Measurements from ENCODE around the gene TUBA4A.
"Not testable (repeated sequence)": the region's sequence is repeated elsewhere in the genome, so short reads cannot be mapped to it uniquely, and the experiment has no call there.

Gene TUBA4A

DNA sequence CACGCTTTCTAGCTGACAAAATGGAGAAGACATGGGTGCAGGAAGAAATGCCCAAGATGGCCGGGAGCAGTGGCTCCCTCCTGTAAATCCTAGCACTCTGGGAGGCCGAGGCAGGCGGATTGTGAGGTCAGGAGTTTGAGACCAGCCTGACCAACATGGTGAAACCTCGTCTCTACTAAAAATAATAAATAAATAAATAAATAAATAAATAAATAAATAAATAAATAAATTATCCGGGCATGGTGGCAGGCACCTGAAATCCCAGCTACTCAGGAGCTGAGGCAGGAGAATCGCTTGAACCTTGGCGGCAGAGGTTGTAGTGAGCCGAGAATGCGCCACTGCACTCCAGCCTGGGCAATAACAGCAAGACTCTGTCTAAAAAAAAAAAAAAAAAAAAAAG is 5.2 kb upstream of the TUBA4A start:
- H3K9me3 Mint-ChIP-seq, ATAC-seq, H3K27me3 Mint-ChIP-seq, H3K27ac Mint-ChIP-seq, H3K4me3 Mint-ChIP-seq, DNase-seq: not testable (repeated sequence)
- peaks cover 37% of the 10 kb centered on the region for H3K4me1 Mint-ChIP-seq

DNA sequence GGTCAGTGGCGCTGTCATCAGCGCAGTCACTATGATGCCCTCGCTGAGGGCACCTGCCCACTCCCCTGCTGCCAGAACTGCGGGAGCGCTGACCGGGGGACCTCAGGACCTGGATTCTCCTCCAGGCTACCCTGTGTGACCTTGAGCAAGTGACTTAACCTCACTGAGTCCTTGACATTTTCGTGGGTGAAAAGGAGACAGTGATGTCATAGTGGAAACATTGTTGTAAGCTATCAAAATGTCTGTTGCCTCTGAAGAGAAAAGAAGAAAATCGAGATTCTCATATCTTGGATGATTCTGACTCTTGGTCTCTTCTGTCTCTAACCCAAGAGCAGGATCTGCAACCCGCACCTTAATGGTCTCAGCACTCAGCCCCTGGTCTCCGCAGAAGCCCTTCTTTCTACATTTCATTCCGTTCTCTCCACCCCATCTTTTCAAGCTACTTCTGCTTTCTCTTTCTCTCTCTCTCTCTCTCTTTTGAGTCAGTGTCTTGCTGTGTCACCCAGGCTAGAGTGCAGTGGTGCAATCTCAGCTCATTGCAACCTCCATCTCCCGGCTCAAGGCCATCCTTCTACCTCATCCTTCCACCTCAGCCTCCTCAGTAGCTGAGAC is 978 bp upstream of the TUBA4A start:
- Mint-ChIP-seq H3K4me3 (peak overlapping the region; percentile 71 to 84), H3K4me1 (peaks cover 52% of the 10 kb centered on the region), H3K27ac (peak overlapping the region; percentile 93 to 95), H3K9me3 (no peaks in the 10 kb centered on the region), H3K27me3 (no peaks in the 10 kb centered on the region)
- ATAC-seq = peak; percentile 56
- DNase-seq = peak in 1 of 2 donors; percentile 57

DNA sequence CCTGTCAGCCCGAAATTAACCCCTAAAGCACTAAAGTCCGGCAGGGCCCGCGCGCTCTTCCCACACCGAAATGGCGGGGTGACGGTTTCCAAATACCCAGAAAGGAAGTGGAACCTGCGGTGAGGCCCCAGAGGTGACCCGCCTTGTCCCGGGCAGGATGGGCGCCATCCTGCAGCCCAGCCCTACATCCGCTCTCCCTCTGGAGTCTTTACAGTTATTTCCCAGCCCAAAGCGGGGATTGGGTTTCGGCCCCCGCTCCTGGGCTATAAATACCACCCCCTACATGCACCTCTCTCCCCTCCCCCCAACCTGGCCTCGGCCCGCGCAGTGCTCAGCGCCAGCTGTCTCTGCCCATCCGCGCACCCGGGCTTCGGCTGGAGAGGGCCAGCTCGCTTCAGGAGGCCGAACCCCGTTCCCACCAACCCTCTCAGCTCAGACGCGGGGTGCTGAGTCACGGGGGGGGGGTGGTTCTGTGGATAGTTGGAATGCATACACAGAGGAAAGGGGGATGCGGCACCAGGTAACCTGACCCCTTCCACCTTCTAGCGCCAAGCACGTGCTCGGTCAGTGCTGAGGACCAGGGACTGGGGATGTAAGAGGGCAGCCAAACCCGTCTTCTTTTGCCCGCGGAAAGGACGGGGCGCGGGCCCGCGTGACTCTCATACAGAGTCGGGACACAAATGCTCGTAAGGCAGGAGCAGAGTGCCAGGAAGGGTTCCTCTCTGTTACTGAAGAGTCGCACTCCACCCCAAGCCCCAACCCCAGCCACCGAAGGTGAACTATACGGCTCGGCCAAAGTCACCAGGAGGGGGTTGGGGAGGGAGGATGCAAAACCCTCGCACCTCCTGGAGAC is 592 bp downstream of the TUBA4A start, which contains the start of gene TUBA4B:
TSS of gene TUBA4B (plus strand) at position 344 of the 853 bp plus-strand sequence. CDS start at position 509, 165 bp downstream.
- Mint-ChIP-seq H3K4me3 (peak within 1 kb of the TSS; percentile 71 to 84), H3K27me3 (no peaks in the 10 kb centered on the region), H3K4me1 (peaks cover 67% of the 10 kb centered on the region), H3K27ac (peak within 1 kb of the TSS; percentile 95 to 97), H3K9me3 (no peaks in the 10 kb centered on the region)
- peak; percentile 41 to 65 for DNase-seq
- peak; percentile 50 for ATAC-seq

DNA sequence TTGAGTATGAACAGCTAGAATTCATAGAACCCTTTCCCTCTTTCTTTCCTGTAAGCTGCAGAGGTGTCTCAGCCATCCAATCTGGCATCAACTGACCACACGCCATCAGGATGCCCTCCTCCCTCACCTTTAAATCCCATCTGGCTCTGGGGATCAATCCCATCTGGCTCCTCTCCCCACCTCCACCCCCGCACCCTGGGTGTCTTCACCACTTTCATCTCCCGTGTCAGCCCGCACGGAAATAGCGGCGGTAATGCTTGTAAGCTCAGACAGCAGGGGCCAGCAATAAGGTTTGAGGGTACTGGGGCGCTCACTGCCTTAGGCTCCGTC is 1.2 kb downstream of the TUBA4A start:
- no peaks in the 10 kb centered on the region for H3K27me3 Mint-ChIP-seq
- H3K9me3 Mint-ChIP-seq = no peaks in the 10 kb centered on the region
- peak overlapping the region; percentile 71 to 84 for H3K4me3 Mint-ChIP-seq
- peaks cover 73% of the 10 kb centered on the region for H3K4me1 Mint-ChIP-seq
- peak; percentile 0 for ATAC-seq
- peak overlapping the region; percentile 95 to 97 for H3K27ac Mint-ChIP-seq
- DNase-seq = no peak

DNA sequence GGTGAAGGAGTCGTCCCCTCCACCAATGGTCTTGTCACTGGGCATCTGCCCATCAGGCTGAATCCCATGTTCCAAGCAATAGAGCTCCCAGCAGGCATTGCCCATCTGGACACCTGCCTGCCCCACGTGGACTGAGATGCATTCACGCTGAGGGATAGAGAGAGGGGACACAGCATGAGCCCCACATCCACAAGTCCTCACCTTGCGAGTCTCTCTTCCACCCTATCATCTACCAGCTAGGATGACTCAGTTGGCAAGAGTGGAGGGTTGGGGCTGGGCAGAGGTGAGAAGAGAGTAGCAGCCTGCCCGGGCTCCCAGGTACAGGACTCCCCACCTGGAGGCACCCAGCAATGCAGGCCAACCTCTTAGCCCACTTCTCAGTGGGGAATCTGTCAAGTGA is 1.6 kb downstream of the TUBA4A start:
- Mint-ChIP-seq H3K4me1 (peaks cover 78% of the 10 kb centered on the region), H3K27me3 (no peaks in the 10 kb centered on the region), H3K9me3 (no peaks in the 10 kb centered on the region), H3K4me3 (peak overlapping the region; percentile 71 to 84), H3K27ac (peak overlapping the region in 1 of 2 donors; percentile 8)
- DNase-seq (peak; percentile 27 to 52), ATAC-seq (peak; percentile 3)

DNA sequence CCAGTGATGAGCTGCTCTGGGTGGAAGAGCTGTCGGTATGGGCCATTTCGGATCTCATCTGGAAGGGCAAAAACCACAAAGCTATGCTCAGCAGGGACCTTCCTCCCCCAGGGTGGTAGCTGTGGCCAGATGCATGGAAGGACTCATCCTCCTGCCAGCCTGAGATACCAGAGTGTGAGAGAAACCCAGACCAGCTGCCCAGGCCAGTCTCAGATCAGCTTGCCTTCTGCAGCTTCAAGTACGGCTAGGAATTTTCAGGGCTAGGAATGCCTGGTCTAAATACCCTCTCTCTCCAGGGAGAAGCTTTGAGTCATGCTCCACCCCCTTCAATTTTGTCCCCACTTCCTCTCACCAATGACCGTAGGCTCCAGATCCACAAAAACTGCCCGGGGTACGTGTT is 2.1 kb downstream of the TUBA4A start:
- DNase-seq (no peak), ATAC-seq (no peak)
- Mint-ChIP-seq H3K27me3 (no peaks in the 10 kb centered on the region), H3K4me1 (peaks cover 82% of the 10 kb centered on the region), H3K27ac (peak overlapping the region in 1 of 2 donors; percentile 8), H3K4me3 (peak overlapping the region; percentile 71 to 84), H3K9me3 (no peaks in the 10 kb centered on the region)

DNA sequence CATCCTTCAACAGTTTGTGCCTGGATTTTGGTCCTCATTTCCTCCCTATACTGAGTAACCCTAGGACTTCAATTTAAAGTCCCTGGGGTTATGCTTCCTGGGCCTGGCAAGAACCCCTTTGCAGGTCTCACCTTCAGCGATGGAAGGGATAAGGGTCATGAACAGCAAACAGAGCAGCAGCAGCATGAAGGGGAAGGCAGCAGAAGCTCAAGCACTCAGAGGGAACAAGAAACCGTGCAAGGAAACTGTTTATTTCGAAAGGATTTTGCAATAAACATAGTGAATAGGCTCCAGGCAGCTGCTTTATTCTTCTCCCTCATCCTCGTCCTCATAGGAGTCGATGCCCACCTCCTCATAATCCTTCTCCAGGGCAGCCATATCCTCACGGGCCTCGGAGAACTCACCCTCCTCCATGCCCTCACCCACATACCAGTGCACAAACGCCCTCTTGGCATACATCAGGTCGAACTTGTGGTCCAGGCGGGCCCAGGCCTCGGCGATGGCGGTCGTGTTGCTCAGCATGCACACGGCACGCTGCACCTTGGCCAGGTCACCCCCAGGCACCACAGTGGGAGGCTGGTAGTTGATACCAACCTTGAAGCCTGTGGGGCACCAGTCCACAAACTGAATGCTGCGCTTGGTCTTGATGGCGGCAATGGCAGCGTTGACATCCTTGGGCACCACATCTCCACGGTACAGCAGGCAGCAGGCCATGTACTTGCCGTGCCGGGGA is 3.5 kb downstream of the TUBA4A start:
- H3K27me3 Mint-ChIP-seq = no peaks in the 10 kb centered on the region
- ATAC-seq (no peak), DNase-seq (no peak)
- H3K4me1 Mint-ChIP-seq = peaks cover 78% of the 10 kb centered on the region
- no peak overlapping the region for H3K27ac Mint-ChIP-seq
- peak overlapping the region; percentile 76 to 82 for H3K4me3 Mint-ChIP-seq
- no peaks in the 10 kb centered on the region for H3K9me3 Mint-ChIP-seq

DNA sequence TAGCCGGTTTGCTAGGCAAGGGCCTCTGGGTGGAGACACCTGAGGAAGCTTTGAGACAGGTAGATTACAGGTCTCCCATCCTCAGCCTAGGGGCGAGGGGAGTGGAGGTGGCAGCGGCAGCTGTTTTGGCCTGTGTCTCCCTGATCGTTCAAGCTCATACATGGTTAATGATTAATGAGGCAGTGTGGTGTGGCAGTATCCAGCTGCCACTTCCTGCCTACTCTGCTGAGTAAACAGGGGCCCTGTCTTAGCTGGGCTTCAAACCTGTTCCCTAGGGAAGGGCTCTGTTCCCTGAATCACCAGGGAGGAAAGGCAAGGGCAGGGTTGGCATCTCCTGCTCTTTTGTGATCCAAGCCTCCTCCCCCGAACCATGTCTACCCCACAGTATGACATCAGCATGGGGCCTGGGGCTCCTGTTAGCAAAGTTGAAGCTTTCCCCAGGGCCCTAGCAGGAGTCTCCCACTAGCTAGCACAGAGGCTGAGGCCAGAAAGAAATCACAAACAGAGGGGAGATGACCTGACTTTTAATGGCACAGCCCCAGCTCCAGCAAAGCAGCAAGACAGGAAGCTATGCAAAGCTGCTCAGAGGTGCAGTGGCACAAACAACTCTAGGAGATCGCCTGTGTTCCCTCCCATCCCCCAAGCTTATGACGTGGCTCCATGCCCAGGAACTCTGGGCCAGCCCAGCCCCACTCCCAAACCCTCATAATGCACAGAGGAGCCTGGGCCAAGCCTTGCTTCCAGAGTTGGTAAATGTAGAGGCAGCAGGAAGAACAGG is 4.3 kb downstream of the TUBA4A start:
- Mint-ChIP-seq H3K4me3 (peak overlapping the region; percentile 76 to 82), H3K27ac (peak overlapping the region; percentile 69 to 84), H3K9me3 (no peaks in the 10 kb centered on the region), H3K27me3 (no peaks in the 10 kb centered on the region), H3K4me1 (peaks cover 77% of the 10 kb centered on the region)
- DNase-seq = peak; percentile 27 to 41
- ATAC-seq = no peak

DNA sequence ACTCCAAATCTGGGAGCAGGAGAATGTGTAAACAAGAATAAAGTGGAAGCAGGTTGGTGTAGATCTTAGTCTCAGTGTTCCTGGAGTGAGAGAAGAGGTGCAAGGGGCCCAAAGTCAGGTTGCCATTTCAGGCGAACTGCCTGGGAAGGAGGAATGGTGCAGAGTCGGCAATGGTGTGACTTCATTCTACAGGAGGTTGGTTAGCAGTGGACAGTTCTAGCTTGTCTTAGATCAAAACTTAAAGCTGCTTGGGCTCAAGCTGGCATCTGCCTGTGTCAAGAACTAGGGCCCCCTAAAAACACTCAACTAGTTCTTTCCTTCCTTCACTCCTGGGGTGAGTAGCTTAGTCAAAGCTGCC is 4.9 kb downstream of the TUBA4A start:
- DNase-seq (no peak), ATAC-seq (no peak)
- H3K27ac Mint-ChIP-seq = peak overlapping the region; percentile 0 to 84
- peak overlapping the region; percentile 76 to 82 for H3K4me3 Mint-ChIP-seq
- H3K27me3 Mint-ChIP-seq = no peaks in the 10 kb centered on the region
- no peaks in the 10 kb centered on the region for H3K9me3 Mint-ChIP-seq
- H3K4me1 Mint-ChIP-seq = peaks cover 78% of the 10 kb centered on the region

DNA sequence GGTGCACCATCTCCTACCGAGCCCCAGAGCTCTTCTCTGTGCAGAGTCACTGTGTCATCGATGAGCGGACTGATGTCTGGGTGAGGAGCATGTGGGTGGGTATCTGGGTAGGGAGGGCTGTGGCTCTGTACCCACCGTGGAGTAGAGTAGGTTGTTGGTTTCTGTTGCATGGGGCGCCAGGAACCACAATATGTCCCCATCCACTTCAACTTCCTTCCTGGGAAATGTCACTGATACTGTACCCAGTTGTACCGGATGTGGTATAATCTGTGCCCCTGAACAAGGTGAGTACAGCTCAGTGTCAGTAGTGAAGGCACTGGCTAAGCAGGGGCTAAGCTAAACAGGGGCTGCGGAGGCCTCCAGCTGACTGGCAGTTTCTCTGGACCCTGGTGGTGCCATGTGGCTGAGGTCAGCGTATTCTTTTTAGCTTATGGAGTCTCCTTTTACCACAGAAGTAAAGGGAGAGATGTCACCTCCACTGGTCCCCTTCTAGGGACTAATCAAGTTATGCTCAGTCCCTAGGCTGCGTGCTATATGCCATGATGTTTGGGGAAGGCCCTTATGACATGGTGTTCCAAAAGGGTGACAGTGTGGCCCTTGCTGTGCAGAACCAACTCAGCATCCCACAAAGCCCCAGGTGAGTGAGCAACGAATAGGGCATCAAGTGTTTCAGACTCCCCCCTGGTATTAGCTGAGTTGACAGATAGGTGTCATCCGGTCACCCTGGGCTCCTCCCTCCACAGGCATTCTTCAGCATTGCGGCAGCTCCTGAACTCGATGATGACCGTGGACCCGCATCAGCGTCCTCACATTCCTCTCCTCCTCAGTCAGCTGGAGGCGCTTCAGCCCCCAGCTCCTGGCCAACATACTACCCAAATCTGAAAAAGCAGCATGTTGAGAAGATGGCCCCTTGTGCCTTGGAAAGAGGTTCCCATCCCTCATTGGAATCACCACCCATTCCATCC is 5.8 kb downstream of the TUBA4A start:
- ATAC-seq = peak; percentile 83
- Mint-ChIP-seq H3K4me3 (peak overlapping the region; percentile 68 to 79), H3K9me3 (no peaks in the 10 kb centered on the region), H3K27ac (peak overlapping the region; percentile 25 to 59), H3K27me3 (no peaks in the 10 kb centered on the region), H3K4me1 (peaks cover 86% of the 10 kb centered on the region)
- DNase-seq = peak; percentile 50 to 81

DNA sequence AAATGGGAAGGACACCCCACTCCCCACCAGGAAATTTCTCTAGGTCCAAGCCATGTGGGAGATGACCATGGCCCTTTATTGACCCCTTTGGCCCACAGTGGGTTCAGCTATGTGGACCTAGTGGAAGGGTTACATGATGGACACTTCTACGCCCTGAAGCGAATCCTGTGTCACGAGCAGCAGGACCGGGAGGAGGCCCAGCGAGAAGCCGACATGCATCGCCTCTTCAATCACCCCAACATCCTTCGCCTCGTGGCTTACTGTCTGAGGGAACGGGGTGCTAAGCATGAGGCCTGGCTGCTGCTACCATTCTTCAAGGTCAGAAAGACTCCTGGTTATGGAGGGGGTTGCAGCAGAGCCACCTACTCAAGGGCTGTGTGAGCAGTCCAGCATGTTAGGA is 7.2 kb downstream of the TUBA4A start:
- H3K27ac Mint-ChIP-seq = peak overlapping the region; percentile 35 to 98
- ATAC-seq = no peak
- DNase-seq = no peak
- H3K9me3 Mint-ChIP-seq = no peaks in the 10 kb centered on the region
- H3K4me3 Mint-ChIP-seq = peak overlapping the region; percentile 68 to 79
- peaks cover 79% of the 10 kb centered on the region for H3K4me1 Mint-ChIP-seq
- no peaks in the 10 kb centered on the region for H3K27me3 Mint-ChIP-seq

DNA sequence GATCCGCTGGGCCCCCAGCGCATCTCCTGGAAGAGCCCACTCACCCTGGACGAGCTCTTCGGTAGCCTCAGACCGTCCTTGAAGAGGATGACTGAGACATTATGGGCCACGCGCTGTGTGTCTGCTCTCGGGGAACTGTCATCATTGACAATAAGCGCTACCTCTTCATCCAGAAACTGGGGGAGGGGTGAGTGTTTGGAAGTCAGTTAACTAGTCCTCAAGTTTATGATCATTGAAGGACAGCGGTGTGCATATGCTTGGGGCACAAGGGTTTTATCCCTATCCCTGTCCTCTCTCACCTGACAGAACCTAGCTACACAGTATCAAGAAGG is 7.9 kb downstream of the TUBA4A start:
- ATAC-seq = no peak
- no peaks in the 10 kb centered on the region for H3K9me3 Mint-ChIP-seq
- DNase-seq = no peak
- H3K27me3 Mint-ChIP-seq = no peaks in the 10 kb centered on the region
- peaks cover 72% of the 10 kb centered on the region for H3K4me1 Mint-ChIP-seq
- peak overlapping the region; percentile 96 to 98 for H3K4me3 Mint-ChIP-seq
- peak overlapping the region; percentile 97 to 98 for H3K27ac Mint-ChIP-seq

DNA sequence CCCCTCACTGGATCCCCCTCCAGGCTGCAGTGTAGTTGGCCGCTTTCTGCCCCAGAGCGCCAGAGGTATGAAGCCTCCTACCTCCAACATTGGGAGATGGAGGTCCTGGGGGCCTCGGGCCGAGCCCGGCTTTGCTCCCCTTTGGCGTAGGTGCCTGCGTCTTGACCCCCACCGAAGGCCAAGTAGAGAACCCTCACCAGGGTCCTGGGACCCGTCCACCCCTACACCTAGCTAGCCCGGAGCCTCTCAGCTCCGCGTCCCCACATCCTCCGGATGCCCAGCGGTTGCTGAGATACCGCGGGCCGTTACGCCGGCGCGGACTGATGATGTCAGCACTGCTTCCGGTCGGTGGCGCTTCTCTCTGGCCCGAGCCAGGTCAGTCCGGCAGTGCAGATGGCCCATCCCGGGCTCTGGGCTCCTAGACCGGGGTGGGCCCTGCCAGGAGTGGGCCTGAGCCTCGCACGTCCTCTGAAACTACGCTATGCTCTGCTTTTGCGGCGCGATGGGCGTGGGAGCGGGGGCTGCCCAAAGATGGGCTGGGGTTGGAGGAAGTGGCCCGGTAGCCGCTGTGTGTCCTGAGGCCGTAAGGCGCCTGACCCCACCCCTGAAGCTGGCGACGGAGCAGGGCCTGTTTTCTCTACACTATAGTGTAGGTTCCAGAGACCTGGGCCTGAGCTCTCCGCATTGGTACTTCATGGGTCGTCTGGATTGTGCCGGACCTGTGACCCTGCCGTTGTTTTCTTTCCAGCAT is 8.4 kb downstream of the TUBA4A start, which contains the start of the genes GLB1L and STK16:
TSS of gene GLB1L (minus strand) at position 297 of the 751 bp plus-strand sequence. CDS start 1,871 bp downstream, outside the sequence.
TSS of gene STK16 (plus strand) at position 332 of the 751 bp plus-strand sequence. CDS start 521 bp downstream, outside the sequence.
- peak; percentile 86 to 90 for DNase-seq
- Mint-ChIP-seq H3K9me3 (no peaks in the 10 kb centered on the region), H3K27ac (peak within 1 kb of the TSS; percentile 97 to 98), H3K27me3 (no peaks in the 10 kb centered on the region), H3K4me1 (peaks cover 66% of the 10 kb centered on the region), H3K4me3 (peak within 1 kb of the TSS; percentile 96 to 98)
- ATAC-seq = peak; percentile 77

Measured in stimulated activated naive CD8-positive, alpha-beta T cell treated with anti-CD3 and anti-CD28 coated beads, Interleukin-15, amount 100 ng/mL, for 72 hours (primary cell).